GM13976 (cell line): ENCODE data around the gene TENM4.

Experiments used
- DNase-seq: peaks from one replicate; pipeline ENCODE4 v3.0.0; 2012; ENCODE audit warnings: low spot score
- CTCF ChIP-seq: IDR thresholded peaks from 2 replicates; pipeline ENCODE4 v1.5.1; 2012; ENCODE audit warnings: borderline replicate concordance, mild to moderate bottlenecking; ENCODE audit not compliant: insufficient read depth; ENCODE audit errors: extremely low read depth, missing control alignments, control extremely low read depth
- in situ Hi-C: fragments of 300-500 bp; cut with MboI; formaldehyde crosslinking; loops from one replicate; pipeline ENCODE4 v1.12.0; 2022; ENCODE audit warnings: low sequenced_read_pairs, mixed read lengths, inconsistent platforms; ENCODE audit not compliant: unreplicated experiment

TENM4 gene

DNA sequence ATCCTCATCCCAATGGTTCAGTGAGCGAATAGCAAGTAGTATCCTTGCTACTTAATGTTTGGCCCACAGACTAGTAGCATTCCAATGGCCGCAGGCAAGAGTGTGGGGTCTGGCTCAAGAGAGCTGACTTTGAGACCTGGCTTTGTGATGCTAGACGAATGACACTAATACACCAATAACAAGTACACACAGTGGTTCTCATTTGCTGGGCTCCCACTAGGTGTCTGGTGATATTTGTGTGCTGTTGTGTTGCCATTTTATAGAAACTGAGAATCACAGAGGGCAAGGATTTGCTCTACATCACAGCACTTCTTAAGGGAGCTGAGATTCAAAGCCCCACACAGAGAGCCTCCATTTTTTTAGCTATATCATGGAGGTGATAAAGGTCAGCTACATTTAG is 351.2 kb downstream of the TENM4 start:
- TF ChIP-seq CTCF: no peak
- in situ Hi-C loops: no loop called here
- DNase-seq: no peak

- in situ Hi-C loops: no loop called here
- DNase-seq: no peak
- no peak for TF ChIP-seq CTCF
Measured at GRCh38 chr11:79088967-79089366, 351.9 kb downstream of the TENM4 start.

GRCh38 chr11:79087961-79088318 is 352.9 kb downstream of the TENM4 start:
- TF ChIP-seq CTCF: no peak
- DNase-seq: no peak
- in situ Hi-C loops: no loop called here

- no peak for DNase-seq
- in situ Hi-C loops: no loop called here
- TF ChIP-seq CTCF: no peak
Measured at GRCh38 chr11:79087238-79087960, 353.4 kb downstream of the TENM4 start.

- TF ChIP-seq CTCF: no peak
- DNase-seq: no peak
- in situ Hi-C loops: no loop called here
Measured at GRCh38 chr11:79086056-79086455, 354.8 kb downstream of the TENM4 start.

GRCh38 chr11:79084382-79084781 is 356.4 kb downstream of the TENM4 start:
- no peak for DNase-seq
- TF ChIP-seq CTCF: no peak
- in situ Hi-C loops: no loop called here
